Naive thymus-derived CD8-positive, alpha-beta T cell (primary cell): ENCODE data around the gene TXN2. TPM values are rescaled to one million over a fixed set of nuclear protein-coding genes. Genes with fewer than 3 reads are reported as not detected.

Experiments used
- ATAC-seq, 2 donors: fragments of 150-1000 bp; cut with Tn5 transposase in 1 of 2; sonication (Bioruptor Pico), chemical (Tn5 transposase) in 1 of 2; 1 replicate in 1 of 2; 2 replicates in 1 of 2; pipeline ENCODE4 v1.10.0; 2021; ENCODE audit warnings: mild to moderate bottlenecking in 2 of 2, moderate library complexity in 2 of 2
- POLR2A ChIA-PET: fragments of 350-600 bp; sonication (Branson Sonifier 250); formaldehyde crosslinking; loops from one replicate; lab custom pipeline; 2021; ENCODE audit warnings: antibody characterized with exemption; lab: Charles Lee
- DNase-seq, 10 donors: peaks; one replicate each; pipeline versions ENCODE4 v3.0.0 to v3.0.0-alpha.2; 2020 to 2022
- H3K27ac Mint-ChIP-seq, 10 donors: one replicate each; pipeline ENCODE4 v1.8.0; 2020 to 2022; ENCODE audit warnings: mild to moderate bottlenecking in 10 of 10, mixed read lengths in 10 of 10, moderate library complexity in 4 of 10, inconsistent platforms in 1 of 10
- H3K27me3 Mint-ChIP-seq, 5 donors: one replicate each; pipeline ENCODE4 v1.8.0; 2021 to 2022; ENCODE audit warnings: mixed read lengths in 5 of 5
- H3K36me3 Mint-ChIP-seq, 3 donors: one replicate each; pipeline ENCODE4 v1.8.0; 2020 to 2022; ENCODE audit warnings: mixed read lengths in 3 of 3, mild to moderate bottlenecking in 2 of 3, inconsistent platforms in 1 of 3
- H3K4me1 Mint-ChIP-seq, 4 donors: one replicate each; pipeline ENCODE4 v1.8.0; 2021 to 2022; ENCODE audit warnings: mixed read lengths in 4 of 4
- H3K4me3 Mint-ChIP-seq, 10 donors: one replicate each; pipeline ENCODE4 v1.8.0; 2020 to 2022; ENCODE audit warnings: mild to moderate bottlenecking in 10 of 10, mixed read lengths in 10 of 10, moderate library complexity in 6 of 10, inconsistent platforms in 1 of 10
- H3K9me3 Mint-ChIP-seq, 9 donors: one replicate each; pipeline ENCODE4 v1.8.0; 2020 to 2022; ENCODE audit warnings: mixed read lengths in 9 of 9, mild to moderate bottlenecking in 3 of 9, inconsistent platforms in 1 of 9, moderate library complexity in 1 of 9
- polyA plus RNA-seq, 3 donors: library from polyadenylated mRNA; unstranded; fragments of 300-500 nt; fragmentation: Illumina TruSeq; gene quantifications; one replicate each; pipeline ENCODE4 v1.2.3, GENCODE V29; 2021
- total RNA-seq, 8 experiments: library from RNA in 2 of 8; stranded (reverse) in 2 of 8; gene quantifications; one replicate each; pipeline ENCODE4 v1.2.3 and lab custom pipeline; 2021 to 2026

The TXN2 gene
- total and polyA plus RNA-seq, 5 experiments from 2014 or later, result 40.8 to 158 (median 145) TPM

DNA sequence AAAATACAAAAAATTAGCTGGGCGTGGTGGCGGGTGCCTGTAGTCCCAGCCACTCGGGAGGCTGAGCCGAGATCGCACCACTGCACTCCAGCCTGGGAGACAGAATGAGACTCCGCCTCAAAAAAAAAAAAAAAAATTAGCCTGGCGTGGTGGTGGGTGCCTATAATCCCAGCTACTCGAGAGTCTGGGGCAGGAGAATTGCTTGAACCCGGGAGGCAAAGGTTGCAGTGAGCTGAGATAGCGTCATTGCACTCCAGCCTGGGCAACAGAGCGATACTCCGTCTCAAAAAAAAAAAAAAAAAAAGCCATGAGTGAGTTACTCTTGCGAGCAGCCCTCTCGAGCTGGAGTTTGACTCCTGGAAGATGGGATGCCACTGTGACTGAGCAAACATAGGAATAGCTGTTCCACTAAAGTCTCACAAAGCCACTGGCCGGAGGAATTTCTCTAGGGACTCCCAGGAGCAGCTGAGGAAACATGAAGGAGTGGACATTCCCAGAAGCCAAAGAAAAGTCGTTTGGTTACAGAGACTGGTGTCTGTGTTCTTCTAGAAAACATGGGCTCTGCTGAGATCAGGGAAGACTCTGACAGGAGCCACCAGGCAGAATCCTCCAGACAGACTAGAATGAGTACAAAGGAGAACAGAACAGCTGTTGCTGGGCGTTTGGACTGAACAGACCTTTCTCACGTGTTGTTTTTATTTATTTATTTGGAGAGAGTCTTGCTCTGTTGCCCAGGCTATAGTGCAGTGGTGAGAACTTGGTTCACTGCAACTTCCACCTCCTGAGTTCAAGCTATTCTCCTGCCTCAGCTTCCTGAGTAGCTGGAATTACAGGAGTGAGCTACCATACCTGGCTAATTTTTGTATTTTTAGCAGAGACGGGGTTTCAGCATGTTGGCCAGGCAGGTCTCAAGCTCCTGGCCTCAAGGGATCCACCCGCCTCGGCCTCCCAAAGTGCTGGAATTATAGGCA, 61.2 kb downstream of the TXN2 start:
- ATAC-seq (no peak), DNase-seq (no peak)
- Mint-ChIP-seq H3K27ac (peak overlapping the region in 5 of 10 donors; percentile 12 to 88 (median 21)), H3K4me3 (peak overlapping the region in 1 of 10 donors; percentile 48), H3K27me3 (no peaks in the 10 kb centered on the region), H3K4me1 (peaks cover 7 to 50% (median 26%) of the 10 kb centered on the region in 4 donors), H3K36me3 (no peaks in the 10 kb centered on the region), H3K9me3 (no peaks in the 10 kb centered on the region)
- POLR2A ChIA-PET, result interaction anchor here (1.0 kb wide), 1 partner anchor 13 kb away, joined by 3 read pairs; no protein-coding TSS in a partner anchor

DNA sequence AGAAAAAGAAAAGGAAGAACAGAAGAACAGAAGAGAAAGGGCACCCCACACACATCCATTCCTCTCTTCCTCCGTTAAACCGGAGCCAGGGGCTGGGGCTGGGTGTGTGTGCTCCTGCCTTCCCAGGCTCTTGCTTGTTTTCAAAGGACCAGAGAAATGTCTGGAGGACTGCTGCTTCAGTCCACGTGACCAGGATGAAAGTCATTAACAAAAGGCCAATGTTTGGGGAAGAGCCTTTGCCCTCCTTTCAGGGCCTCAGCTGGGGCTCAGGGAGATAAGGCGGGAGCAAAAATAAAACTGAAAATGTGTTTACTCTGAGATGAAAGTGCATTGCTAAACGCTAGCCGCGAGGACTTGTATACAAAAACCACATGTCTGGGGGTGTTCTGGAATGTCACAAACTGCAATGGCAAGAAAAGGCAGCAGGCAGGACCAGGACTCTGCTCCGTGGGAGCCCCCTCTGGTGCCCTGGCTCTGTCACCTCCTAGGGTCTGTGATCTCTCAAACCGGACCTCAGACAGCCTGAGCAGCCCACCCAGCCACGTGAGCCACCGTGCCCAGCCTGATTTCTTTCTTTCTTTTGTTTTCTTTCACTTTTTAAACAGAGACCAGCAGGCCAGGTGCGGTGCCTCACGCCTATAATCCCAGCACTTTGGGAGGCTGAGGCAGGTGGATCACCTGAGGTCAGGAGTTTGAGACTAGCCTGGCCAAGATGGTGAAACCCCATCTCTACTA, 62.1 kb downstream of the TXN2 start:
- H3K27ac Mint-ChIP-seq, result peak overlapping the region in 9 of 10 donors; percentile 40 to 88 (median 74)
- H3K9me3 Mint-ChIP-seq, result no peaks in the 10 kb centered on the region
- no peak for DNase-seq
- no peaks in the 10 kb centered on the region for H3K27me3 Mint-ChIP-seq
- POLR2A ChIA-PET, result interaction anchor here (0.7 kb wide), 1 partner anchor 11 kb away, joined by 3 read pairs; no protein-coding TSS in a partner anchor
- H3K4me1 Mint-ChIP-seq, result peaks cover 2 to 42% (median 18%) of the 10 kb centered on the region in 4 donors
- ATAC-seq, result peak; percentile 20 to 30
- H3K4me3 Mint-ChIP-seq, result peak overlapping the region; percentile 36 to 79 (median 60)
- no peaks in the 10 kb centered on the region for H3K36me3 Mint-ChIP-seq

DNA sequence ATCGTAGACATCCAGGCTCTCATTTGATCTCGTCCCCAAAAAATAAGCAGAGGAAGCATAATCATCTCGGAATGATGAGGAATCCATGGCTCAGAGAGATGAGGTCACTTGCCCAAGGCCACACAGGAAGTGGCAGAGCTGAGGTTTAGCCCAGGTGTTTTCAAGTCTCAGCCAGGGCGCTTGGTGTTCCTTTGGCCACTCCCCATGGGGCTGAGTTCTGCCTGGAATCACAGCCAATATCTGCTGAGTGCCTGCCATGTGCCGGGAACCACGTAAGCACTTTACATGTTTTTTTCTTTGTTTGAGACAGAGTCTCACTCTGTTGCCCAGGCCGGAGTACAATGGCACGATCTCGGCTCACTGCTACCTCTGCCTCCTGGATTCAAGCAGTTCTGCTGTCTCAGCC, 64.2 kb downstream of the TXN2 start:
- peaks cover 2 to 40% (median 19%) of the 10 kb centered on the region in 4 donors for H3K4me1 Mint-ChIP-seq
- POLR2A ChIA-PET, result no interaction called here
- no peaks in the 10 kb centered on the region for H3K9me3 Mint-ChIP-seq
- no peaks in the 10 kb centered on the region for H3K36me3 Mint-ChIP-seq
- no peak overlapping the region for H3K27ac Mint-ChIP-seq
- ATAC-seq, result no peak
- H3K27me3 Mint-ChIP-seq, result no peaks in the 10 kb centered on the region
- DNase-seq, result no peak
- peak overlapping the region in 1 of 10 donors; percentile 10 for H3K4me3 Mint-ChIP-seq

Other genes with a start within 250 kb of the TXN2 start
- 10 to 100 TPM; 58.3 to 64.1 TPM for gene APOL2, start 242.1 kb downstream of the TXN2 start, total RNA-seq
- 10 to 100 TPM; 11.7 to 16.4 (median 16.3) TPM for gene APOL2, start 242.1 kb downstream of the TXN2 start, polyA plus RNA-seq
- gene APOL1, start 228.5 kb downstream of the TXN2 start, total RNA-seq, result 10 to 100 TPM; 15.3 to 16.5 TPM
- 10 to 100 TPM in 1 of 3 donors, 1 to 10 TPM in 2; 3.3 to 11.8 (median 4.6) TPM for gene APOL1, start 228.5 kb downstream of the TXN2 start, polyA plus RNA-seq
- gene MYH9, start 93.7 kb downstream of the TXN2 start, total RNA-seq, result 100 to 1,000 TPM; 711 to 718 TPM
- gene MYH9, start 93.7 kb downstream of the TXN2 start, polyA plus RNA-seq, result 100 to 1,000 TPM in 2 of 3 donors, 10 to 100 TPM in 1; 51.2 to 389 (median 105) TPM
- 1 to 10 TPM; 6.7 to 6.8 TPM for gene FOXRED2, start 25.4 kb upstream of the TXN2 start, total RNA-seq
- gene FOXRED2, start 25.4 kb upstream of the TXN2 start, polyA plus RNA-seq, result 1 to 10 TPM; 1.8 to 6.8 (median 3.9) TPM
- gene EIF3D, start 47.5 kb upstream of the TXN2 start, total RNA-seq, result 100 to 1,000 TPM; 269 to 276 TPM
- 100 to 1,000 TPM; 129 to 190 (median 173) TPM for gene EIF3D, start 47.5 kb upstream of the TXN2 start, polyA plus RNA-seq
- gene CACNG2, start 222.1 kb upstream of the TXN2 start, total RNA-seq, result not detected
- gene CACNG2, start 222.1 kb upstream of the TXN2 start, polyA plus RNA-seq, result not detected